Dendritic cell treated with granulocyte-macrophage colony-stimulating factor and Interleukin-4, amounts not matched to agents 40 ng/mL and 50 ng/mL, for 4 days (primary cell): ENCODE results near the gene PRDM1.

Experiments
- H3K27ac Mint-ChIP-seq: one replicate; pipeline ENCODE4 v1.8.0; 2022; ENCODE audit warnings: mild to moderate bottlenecking, mixed read lengths
- H3K27me3 Mint-ChIP-seq: one replicate; pipeline ENCODE4 v1.8.0; 2022; ENCODE audit warnings: mild to moderate bottlenecking, mixed read lengths
- H3K36me3 Mint-ChIP-seq: one replicate; pipeline ENCODE4 v1.8.0; 2022; ENCODE audit warnings: low read depth, mixed read lengths
- H3K4me1 Mint-ChIP-seq: one replicate; pipeline ENCODE4 v1.8.0; 2022; ENCODE audit warnings: low read depth, mixed read lengths
- H3K4me3 Mint-ChIP-seq: one replicate; pipeline ENCODE4 v1.8.0; 2022; ENCODE audit warnings: mild to moderate bottlenecking, moderate library complexity, mixed read lengths
- H3K9me3 Mint-ChIP-seq: one replicate; pipeline ENCODE4 v1.8.0; 2022; ENCODE audit warnings: mixed read lengths
- intact Hi-C: fragments of 100-400 bp; cut with micrococcal nuclease; formaldehyde crosslinking; loops from one replicate; pipeline ENCODE4 v1.15.0; 2022

The PRDM1 gene

DNA sequence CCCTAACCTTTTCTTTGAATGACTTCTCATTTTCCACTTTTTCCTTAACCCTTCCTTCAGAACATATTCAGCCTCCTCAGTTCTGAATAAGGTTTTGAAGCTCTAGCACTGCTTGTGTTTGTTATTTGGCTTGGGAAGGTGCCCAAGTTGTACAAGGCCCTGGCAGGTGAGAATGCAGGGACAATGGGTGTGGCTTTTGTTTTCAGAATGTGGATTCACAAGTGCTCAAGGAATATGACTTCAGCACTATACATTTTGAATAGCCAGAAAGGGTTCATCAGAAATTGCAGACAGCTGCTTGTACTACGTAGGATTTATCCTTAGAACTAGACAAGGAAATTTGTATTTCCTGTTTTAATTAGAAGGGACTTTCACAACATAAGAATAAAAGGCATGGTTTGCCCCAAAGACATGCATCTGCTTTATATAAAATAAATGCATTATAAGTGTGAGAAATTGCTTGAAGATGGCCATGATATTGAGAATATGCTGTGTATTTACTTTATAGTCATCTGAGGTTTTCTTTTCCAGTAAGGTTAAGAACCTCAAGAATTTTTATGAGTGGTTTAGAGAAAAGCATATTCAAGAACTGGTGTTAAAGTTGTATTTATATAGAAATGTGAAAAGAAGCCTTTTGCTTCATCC is 29.3 kb upstream of the PRDM1 start:
- no peaks in the 10 kb centered on the region for H3K27me3 Mint-ChIP-seq
- no peaks in the 10 kb centered on the region for H3K9me3 Mint-ChIP-seq
- H3K4me3 Mint-ChIP-seq = no peak overlapping the region
- H3K36me3 Mint-ChIP-seq = no peaks in the 10 kb centered on the region
- intact Hi-C loops = no loop called here
- peaks cover 9% of the 10 kb centered on the region for H3K4me1 Mint-ChIP-seq
- no peak overlapping the region for H3K27ac Mint-ChIP-seq

GRCh38 chr6:106059331-106059730 is 26.8 kb upstream of the PRDM1 start:
- no peak overlapping the region for H3K27ac Mint-ChIP-seq
- H3K9me3 Mint-ChIP-seq = no peaks in the 10 kb centered on the region
- intact Hi-C loops = no loop called here
- H3K27me3 Mint-ChIP-seq = no peaks in the 10 kb centered on the region
- H3K4me3 Mint-ChIP-seq = no peak overlapping the region
- no peaks in the 10 kb centered on the region for H3K36me3 Mint-ChIP-seq
- peaks cover 13% of the 10 kb centered on the region for H3K4me1 Mint-ChIP-seq

- intact Hi-C loops = no loop called here
- no peak overlapping the region for H3K4me3 Mint-ChIP-seq
- H3K9me3 Mint-ChIP-seq = no peaks in the 10 kb centered on the region
- H3K27me3 Mint-ChIP-seq = no peaks in the 10 kb centered on the region
- no peaks in the 10 kb centered on the region for H3K36me3 Mint-ChIP-seq
- H3K27ac Mint-ChIP-seq = no peak overlapping the region
- H3K4me1 Mint-ChIP-seq = peaks cover 21% of the 10 kb centered on the region
Observed at GRCh38 chr6:106060167-106060566, 26.0 kb upstream of the PRDM1 start.

DNA sequence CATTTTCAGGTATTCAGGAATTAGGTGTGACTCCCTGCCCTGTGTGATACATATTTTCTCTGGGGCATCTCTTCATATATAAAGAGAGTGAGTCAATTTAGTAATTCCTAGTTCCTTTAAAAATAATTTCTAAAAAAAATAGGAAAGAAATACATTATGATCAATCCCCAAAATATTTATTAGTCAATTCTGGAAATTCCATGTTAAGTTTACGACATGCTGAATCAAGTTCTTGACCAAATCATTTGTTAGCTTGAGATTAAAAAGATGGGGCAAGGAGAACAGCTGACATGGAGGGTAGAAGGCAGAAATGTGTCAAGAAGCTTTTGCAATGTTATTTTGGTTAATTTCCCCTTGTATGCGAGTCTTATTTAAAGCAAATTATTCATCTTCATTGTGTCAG is 22.7 kb upstream of the PRDM1 start:
- intact Hi-C loops = no loop called here
- H3K27ac Mint-ChIP-seq = no peak overlapping the region
- no peaks in the 10 kb centered on the region for H3K9me3 Mint-ChIP-seq
- no peaks in the 10 kb centered on the region for H3K36me3 Mint-ChIP-seq
- H3K4me3 Mint-ChIP-seq = no peak overlapping the region
- no peaks in the 10 kb centered on the region for H3K27me3 Mint-ChIP-seq
- H3K4me1 Mint-ChIP-seq = peaks cover 12% of the 10 kb centered on the region

- no peaks in the 10 kb centered on the region for H3K36me3 Mint-ChIP-seq
- H3K9me3 Mint-ChIP-seq = no peaks in the 10 kb centered on the region
- H3K27me3 Mint-ChIP-seq = no peaks in the 10 kb centered on the region
- intact Hi-C loops = no loop called here
- no peak overlapping the region for H3K27ac Mint-ChIP-seq
- H3K4me3 Mint-ChIP-seq = no peak overlapping the region
- H3K4me1 Mint-ChIP-seq = peaks cover 12% of the 10 kb centered on the region
Observed at GRCh38 chr6:106064142-106064541, 22.0 kb upstream of the PRDM1 start.

DNA sequence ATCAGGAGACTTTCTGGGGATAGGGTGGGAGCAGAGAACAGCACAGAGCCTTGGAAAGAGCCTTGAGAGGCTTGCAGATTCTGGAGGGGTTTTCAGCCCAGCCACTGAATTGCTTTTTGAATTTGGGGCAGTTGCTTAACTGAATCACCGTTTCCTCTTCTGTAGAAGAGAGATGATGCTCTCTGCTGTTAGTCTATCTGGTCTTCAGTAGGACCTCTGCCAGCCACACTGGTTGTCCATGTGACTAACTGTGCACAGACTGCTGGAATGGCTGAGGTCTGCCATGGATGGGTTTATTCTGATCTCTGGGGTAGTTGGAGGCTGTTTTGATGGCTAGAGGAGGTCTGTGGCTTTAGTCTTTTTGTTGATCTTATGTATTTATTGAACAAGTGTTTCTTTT is 21.4 kb upstream of the PRDM1 start:
- intact Hi-C loops = no loop called here
- Mint-ChIP-seq H3K27me3 (no peaks in the 10 kb centered on the region), H3K36me3 (no peaks in the 10 kb centered on the region), H3K9me3 (no peaks in the 10 kb centered on the region), H3K4me3 (no peak overlapping the region), H3K27ac (no peak overlapping the region), H3K4me1 (peaks cover 16% of the 10 kb centered on the region)

DNA sequence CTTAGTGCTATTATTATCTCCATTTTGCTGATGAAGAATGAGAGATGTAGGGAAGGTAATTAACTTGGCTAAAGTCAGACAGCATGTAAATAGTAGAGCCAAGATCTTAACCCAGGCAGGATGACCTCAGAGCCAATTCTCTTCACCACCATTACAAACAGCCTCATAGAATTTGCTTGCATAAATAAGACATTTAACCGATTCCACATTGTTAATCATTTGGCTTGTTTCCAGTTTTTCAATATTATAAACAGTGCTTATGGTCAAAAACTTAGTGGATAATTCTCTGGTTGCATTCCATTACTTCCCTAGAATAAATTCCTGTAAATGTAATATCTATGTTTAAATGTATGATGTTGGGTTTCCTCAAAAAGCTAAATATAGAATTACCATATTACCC is 19.1 kb upstream of the PRDM1 start:
- Mint-ChIP-seq H3K36me3 (no peaks in the 10 kb centered on the region), H3K27ac (no peak overlapping the region), H3K4me1 (peaks cover 22% of the 10 kb centered on the region), H3K27me3 (no peaks in the 10 kb centered on the region), H3K4me3 (no peak overlapping the region), H3K9me3 (no peaks in the 10 kb centered on the region)
- intact Hi-C loops = no loop called here

- Mint-ChIP-seq H3K27ac (no peak overlapping the region), H3K4me1 (peaks cover 37% of the 10 kb centered on the region), H3K9me3 (no peaks in the 10 kb centered on the region), H3K27me3 (no peaks in the 10 kb centered on the region), H3K4me3 (no peak overlapping the region), H3K36me3 (no peaks in the 10 kb centered on the region)
- intact Hi-C loops = no loop called here
Observed at GRCh38 chr6:106069478-106069877, 16.7 kb upstream of the PRDM1 start.

DNA sequence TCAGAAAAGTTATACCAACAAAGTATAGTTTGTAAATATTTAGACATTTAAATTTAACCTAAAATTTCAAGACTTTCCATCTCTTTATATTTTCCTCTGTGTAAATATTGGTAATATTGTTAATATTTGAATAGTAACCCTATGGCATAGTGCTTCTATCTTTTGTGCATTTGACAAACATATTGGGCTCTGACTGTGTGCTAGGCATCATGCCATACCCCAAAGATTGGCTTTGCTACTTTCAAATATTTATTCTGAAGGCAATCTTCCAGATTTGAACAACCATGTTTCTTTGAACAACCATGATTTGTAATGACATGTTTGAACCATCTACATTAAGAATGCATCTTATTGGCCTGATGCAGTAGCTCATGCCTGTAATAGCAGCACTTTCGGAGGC is 15.5 kb upstream of the PRDM1 start:
- intact Hi-C loops = no loop called here
- H3K9me3 Mint-ChIP-seq = no peaks in the 10 kb centered on the region

GRCh38 chr6:106072501-106073090 is 13.5 kb upstream of the PRDM1 start:
- Mint-ChIP-seq H3K4me1 (peaks cover 34% of the 10 kb centered on the region), H3K27me3 (no peaks in the 10 kb centered on the region), H3K36me3 (no peaks in the 10 kb centered on the region), H3K4me3 (peak overlapping the region; percentile 40), H3K27ac (peak overlapping the region; percentile 78), H3K9me3 (no peaks in the 10 kb centered on the region)
- intact Hi-C loops = no loop called here

More for the DNA sequence above, 15.5 kb upstream of the PRDM1 start:
- peaks cover 34% of the 10 kb centered on the region for H3K4me1 Mint-ChIP-seq
- no peak overlapping the region for H3K27ac Mint-ChIP-seq
- H3K27me3 Mint-ChIP-seq = no peaks in the 10 kb centered on the region
- H3K4me3 Mint-ChIP-seq = no peak overlapping the region
- no peaks in the 10 kb centered on the region for H3K36me3 Mint-ChIP-seq

GRCh38 chr6:106074146-106074545 is 12.0 kb upstream of the PRDM1 start:
- Mint-ChIP-seq H3K4me3 (no peak overlapping the region), H3K27me3 (no peaks in the 10 kb centered on the region), H3K9me3 (no peaks in the 10 kb centered on the region), H3K36me3 (no peaks in the 10 kb centered on the region), H3K27ac (peak overlapping the region; percentile 78), H3K4me1 (peaks cover 34% of the 10 kb centered on the region)
- intact Hi-C loops = no loop called here

DNA sequence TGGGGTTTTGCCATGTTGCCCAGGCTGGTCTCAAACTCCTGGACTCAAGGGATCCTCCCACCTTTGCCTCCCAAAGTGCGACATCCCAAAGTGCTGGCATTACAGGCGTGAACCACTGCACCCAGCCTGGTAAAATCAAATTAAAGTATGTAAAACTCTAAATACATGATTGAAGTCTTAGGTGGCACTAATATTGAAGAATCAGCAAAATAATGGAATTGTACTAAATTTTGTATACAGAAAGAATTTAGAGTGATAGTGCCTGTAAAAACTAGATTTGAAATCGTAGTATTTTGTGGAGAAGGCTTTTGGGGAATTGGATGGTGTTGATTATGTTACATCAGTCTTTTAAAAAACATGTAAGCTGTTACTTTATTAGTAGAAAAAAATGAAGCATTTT is 10.0 kb upstream of the PRDM1 start:
- Mint-ChIP-seq H3K9me3 (no peaks in the 10 kb centered on the region), H3K27me3 (peaks cover 2% of the 10 kb centered on the region), H3K4me1 (peaks cover 27% of the 10 kb centered on the region), H3K36me3 (no peaks in the 10 kb centered on the region), H3K27ac (no peak overlapping the region), H3K4me3 (no peak overlapping the region)
- intact Hi-C loops = no loop called here

DNA sequence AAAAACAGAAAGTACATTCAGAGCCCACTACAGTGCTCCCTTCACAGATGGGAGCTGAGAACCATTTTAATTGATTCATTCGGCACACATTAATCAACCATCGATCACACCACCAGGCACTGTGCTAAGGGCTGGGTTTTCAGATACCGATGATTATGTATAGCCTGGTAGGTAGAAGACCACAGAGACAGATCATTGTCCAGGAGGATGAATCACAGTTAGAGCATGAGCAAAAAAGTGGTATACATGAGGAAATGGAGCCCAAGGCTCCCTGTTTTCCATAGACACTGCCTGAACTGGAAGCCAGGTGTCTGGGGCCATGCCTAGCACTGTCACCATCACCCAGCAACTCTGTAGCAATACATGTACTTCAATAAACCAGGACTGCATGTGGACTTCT is 9.0 kb upstream of the PRDM1 start:
- Mint-ChIP-seq H3K27ac (no peak overlapping the region), H3K4me1 (peaks cover 29% of the 10 kb centered on the region), H3K4me3 (no peak overlapping the region), H3K27me3 (peaks cover 5% of the 10 kb centered on the region), H3K36me3 (peaks cover 6% of the 10 kb centered on the region), H3K9me3 (no peaks in the 10 kb centered on the region)
- intact Hi-C loops = no loop called here

- Mint-ChIP-seq H3K4me3 (no peak overlapping the region), H3K27me3 (peaks cover 5% of the 10 kb centered on the region)
Observed at GRCh38 chr6:106077881-106078280, 8.3 kb upstream of the PRDM1 start.

More at GRCh38 chr6:106077881-106078280, 8.3 kb upstream of the PRDM1 start:
- H3K9me3 Mint-ChIP-seq = no peaks in the 10 kb centered on the region
- H3K27ac Mint-ChIP-seq = no peak overlapping the region
- peaks cover 6% of the 10 kb centered on the region for H3K36me3 Mint-ChIP-seq
- intact Hi-C loops = no loop called here
- H3K4me1 Mint-ChIP-seq = peaks cover 26% of the 10 kb centered on the region
